Cardiac muscle cell (in vitro differentiated cells and primary cell): ENCODE results near the gene RBM47. TPM values are rescaled to one million over a fixed set of nuclear protein-coding genes. Genes with fewer than 3 reads are reported as not detected.

Experiments
- DNase-seq, 2 donors: peaks; one replicate each; pipeline versions ENCODE4 v3.0.0 to v3.0.0-alpha.2; 2010 to 2017; ENCODE audit warnings: low read depth in 1 of 2, low spot score in 1 of 2
- H3K27ac ChIP-seq: fragments of 200-600 bp; sonication (generic); 2 replicates; pipeline ENCODE4 v1.5.1; 2016
- H3K27me3 ChIP-seq: fragments of 200-600 bp; sonication (generic); 2 replicates; pipeline ENCODE4 v1.6.0; 2016; ENCODE audit warnings: control low read depth
- H3K36me3 ChIP-seq: fragments of 200-600 bp; sonication (generic); 2 replicates; pipeline ENCODE4 v1.5.1; 2016; ENCODE audit warnings: control low read depth
- H3K4me1 ChIP-seq: fragments of 200-600 bp; sonication (generic); 2 replicates; pipeline ENCODE4 v1.8.1; 2017; ENCODE audit warnings: low read depth, mild to moderate bottlenecking, mixed run types
- H3K4me3 ChIP-seq: fragments of 200-600 bp; sonication (generic); 2 replicates; pipeline ENCODE4 v1.5.1; 2016; ENCODE audit warnings: mild to moderate bottlenecking
- H3K9me3 ChIP-seq: fragments of 200-600 bp; sonication (generic); 2 replicates; pipeline ENCODE4 v1.5.1; 2017; ENCODE audit warnings: low read depth, mild to moderate bottlenecking, control low read depth
- CTCF ChIP-seq: IDR thresholded peaks from 2 replicates; pipeline ENCODE4 v1.5.1; 2012; ENCODE audit warnings: low read depth, mild to moderate bottlenecking, low read length
- polyA plus RNA-seq: library from polyadenylated mRNA; unstranded; fragments of >200 nt; fragmentation: Nextera tagmentation; extraction: Ambion mirVana; gene quantifications from 2 replicates; pipeline ENCODE4 v1.2.1, GENCODE V29; 2016
- total RNA-seq: library from RNA; depleted of rRNA; stranded (reverse); fragments of >200 nt; gene quantifications from 2 replicates; pipeline ENCODE4 v1.2.3, GENCODE V29; 2016

The RBM47 gene
- total RNA-seq: 1.1 and 2.3 TPM in 2 replicates
- polyA plus RNA-seq: 0.11 and 1.4 TPM in 2 replicates

GRCh38 chr4:40629401-40630334, at the start of gene RBM47:
TSS of gene RBM47 (minus strand) at chr4:40629864. CDS start at chr4:40438893, 190,971 bp downstream.
- Histone ChIP-seq H3K9me3 (no peaks in the 10 kb centered on the region), H3K4me3 (peak within 1 kb of the TSS; percentile 52), H3K27me3 (peaks cover 8% of the 10 kb centered on the region), H3K36me3 (no peaks in the 10 kb centered on the region), H3K4me1 (peaks cover 6% of the 10 kb centered on the region), H3K27ac (no peak within 1 kb of the TSS)
- peak; percentile 23 for TF ChIP-seq CTCF
- DNase-seq: peak; percentile 61 to 79

- no peaks in the 10 kb centered on the region for H3K36me3 ChIP-seq
- H3K4me1 ChIP-seq: no peaks in the 10 kb centered on the region
- no peaks in the 10 kb centered on the region for H3K27me3 ChIP-seq
- no peak overlapping the region for H3K4me3 ChIP-seq
- H3K27ac ChIP-seq: no peak overlapping the region
- no peak for DNase-seq
- TF ChIP-seq CTCF: no peak
- no peaks in the 10 kb centered on the region for H3K9me3 ChIP-seq
Observed at GRCh38 chr4:40678421-40678820, 48.8 kb upstream of the RBM47 start.

GRCh38 chr4:40675166-40675565, 45.5 kb upstream of the RBM47 start:
- DNase-seq: no peak
- Histone ChIP-seq H3K36me3 (no peaks in the 10 kb centered on the region), H3K4me3 (no peak overlapping the region), H3K27me3 (no peaks in the 10 kb centered on the region), H3K27ac (no peak overlapping the region), H3K4me1 (no peaks in the 10 kb centered on the region), H3K9me3 (no peaks in the 10 kb centered on the region)
- TF ChIP-seq CTCF: no peak

- DNase-seq: peak in 1 of 2 donors; percentile 99
- H3K9me3 ChIP-seq: no peaks in the 10 kb centered on the region
- H3K36me3 ChIP-seq: no peaks in the 10 kb centered on the region
- no peak overlapping the region for H3K4me3 ChIP-seq
- no peaks in the 10 kb centered on the region for H3K27me3 ChIP-seq
- no peak for TF ChIP-seq CTCF
- H3K4me1 ChIP-seq: no peaks in the 10 kb centered on the region
- no peak overlapping the region for H3K27ac ChIP-seq
Observed at GRCh38 chr4:40672528-40673522, 43.2 kb upstream of the RBM47 start.

- H3K4me3 ChIP-seq: no peak overlapping the region
- no peak for DNase-seq
- no peaks in the 10 kb centered on the region for H3K36me3 ChIP-seq
- H3K9me3 ChIP-seq: no peaks in the 10 kb centered on the region
- no peaks in the 10 kb centered on the region for H3K27me3 ChIP-seq
- no peak for TF ChIP-seq CTCF
- H3K4me1 ChIP-seq: no peaks in the 10 kb centered on the region
- no peak overlapping the region for H3K27ac ChIP-seq
Observed at GRCh38 chr4:40669504-40669903, 39.8 kb upstream of the RBM47 start.
